SW 1271 (cell line): ENCODE measurements around the gene GOT1.

Source experiments
- DNase-seq, 2 experiments: peaks; one replicate each; lab custom pipeline; 2025; lab: John Stamatoyannopoulos, UW

GOT1 gene

DNA sequence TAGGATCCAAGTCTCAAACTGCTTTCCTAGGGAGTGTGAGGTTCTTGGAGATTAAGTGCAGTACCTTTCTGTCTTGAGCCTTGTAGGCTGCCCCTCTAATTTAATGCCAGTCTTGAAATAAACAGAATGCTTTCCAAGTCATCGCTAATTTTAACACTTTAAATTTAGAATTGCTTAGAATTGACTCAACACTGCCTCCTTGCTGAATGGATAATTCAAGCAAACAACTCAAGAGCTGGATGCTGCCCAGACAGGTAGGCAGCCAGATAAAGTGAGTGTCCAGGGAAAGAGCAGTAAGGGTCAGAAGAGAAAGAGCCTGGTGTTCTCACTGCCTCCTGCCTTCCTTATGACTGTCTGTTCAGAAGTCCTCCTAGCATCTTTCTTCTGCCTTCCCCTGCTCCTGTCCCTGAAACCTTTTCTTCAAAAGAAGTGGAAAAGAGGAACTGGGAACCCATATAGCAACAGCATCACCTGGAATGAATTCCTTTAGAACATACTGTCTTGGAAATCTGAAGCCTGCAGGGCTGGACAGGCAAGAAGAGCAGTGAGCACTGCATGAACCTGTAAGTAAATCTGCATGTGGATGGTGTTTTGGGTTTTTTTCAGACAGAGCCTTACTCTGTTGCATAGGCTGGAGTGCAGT, 3.1 kb upstream of the GOT1 start:
- no peak for DNase-seq

DNA sequence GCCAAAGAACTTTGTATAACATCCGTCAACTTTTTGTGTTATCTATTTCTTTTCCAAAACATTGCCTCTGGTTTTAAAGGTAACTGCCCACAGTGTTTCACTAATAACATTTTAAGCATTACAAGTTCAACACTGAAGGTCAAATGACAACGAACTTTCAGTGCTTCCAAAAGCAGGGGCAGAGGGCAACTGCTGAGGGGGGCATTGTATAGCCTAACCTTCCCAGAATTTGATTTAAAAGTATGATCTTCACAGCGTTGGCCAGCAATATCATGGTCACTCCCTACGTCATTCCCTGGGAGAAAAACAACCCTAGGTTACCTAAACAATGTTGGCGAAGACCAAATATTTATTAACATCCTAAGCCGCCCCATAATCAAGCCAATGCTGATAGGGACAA, 2.5 kb upstream of the GOT1 start:
- DNase-seq = no peak

DNA sequence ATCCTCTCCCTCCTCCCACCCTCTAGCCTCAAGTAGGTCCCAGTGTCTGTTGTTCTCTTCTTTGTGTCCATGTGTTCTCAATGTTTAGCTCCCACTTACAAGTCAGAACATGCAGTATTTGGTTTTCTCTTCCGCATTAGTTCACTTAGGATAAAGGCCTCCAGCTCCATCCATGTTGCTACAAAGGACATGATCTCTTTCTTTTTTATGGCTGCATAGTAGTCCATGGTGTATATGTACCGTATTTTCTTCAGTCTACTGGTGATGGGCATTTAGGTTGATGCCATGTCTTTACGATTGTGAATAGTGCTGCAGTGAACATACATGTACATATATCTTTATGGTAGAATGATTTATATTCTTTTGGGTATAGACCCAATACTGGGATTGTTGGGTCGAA, 1.6 kb upstream of the GOT1 start:
- DNase-seq = no peak

DNA sequence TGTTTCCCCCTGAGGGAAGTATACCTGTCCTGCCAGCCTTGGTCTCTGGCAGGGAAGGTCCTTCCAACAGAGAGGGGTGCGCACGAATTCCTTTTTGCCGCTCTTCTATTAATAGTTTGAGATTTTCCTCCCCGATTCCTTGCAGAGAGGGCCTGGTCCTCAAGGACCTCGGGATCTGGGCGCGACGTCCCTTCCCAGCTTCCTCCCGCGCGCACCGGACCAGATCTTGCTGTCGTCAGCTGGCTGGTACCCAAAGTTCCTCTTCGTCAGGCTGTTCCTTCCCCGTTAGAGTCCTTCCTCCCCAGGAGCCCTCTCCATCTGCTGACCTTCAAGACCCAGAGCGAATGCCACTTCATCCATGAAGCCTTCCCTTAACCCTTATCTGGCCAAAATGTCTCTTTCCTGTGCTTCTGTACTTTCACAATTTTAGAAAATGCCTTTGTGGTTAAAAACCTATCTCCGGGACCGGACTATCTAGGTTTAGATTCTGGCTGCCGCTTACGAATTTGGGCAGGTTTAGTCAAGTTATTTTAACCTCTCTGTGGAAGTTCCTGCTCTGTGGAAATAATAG, 851 bp upstream of the GOT1 start:
- DNase-seq = peak in 1 of 2 experiments; percentile 8

DNA sequence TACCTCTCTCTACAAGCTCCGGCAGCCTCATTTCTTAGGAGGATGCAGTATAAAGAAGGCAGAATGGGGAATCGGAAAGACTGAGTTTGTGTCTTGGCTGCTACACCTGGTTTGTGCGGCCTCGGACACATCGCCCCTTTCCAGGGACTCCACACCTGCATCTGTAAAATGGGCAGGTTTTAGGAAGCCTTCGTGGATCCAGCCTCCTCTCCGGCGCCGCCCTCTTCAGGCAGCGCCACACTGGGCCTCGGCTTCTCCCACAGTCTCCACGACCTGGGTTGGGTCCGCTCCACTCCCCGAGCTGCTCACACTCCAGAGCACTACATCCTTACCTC, 341 bp downstream of the GOT1 start:
- no peak for DNase-seq

DNA sequence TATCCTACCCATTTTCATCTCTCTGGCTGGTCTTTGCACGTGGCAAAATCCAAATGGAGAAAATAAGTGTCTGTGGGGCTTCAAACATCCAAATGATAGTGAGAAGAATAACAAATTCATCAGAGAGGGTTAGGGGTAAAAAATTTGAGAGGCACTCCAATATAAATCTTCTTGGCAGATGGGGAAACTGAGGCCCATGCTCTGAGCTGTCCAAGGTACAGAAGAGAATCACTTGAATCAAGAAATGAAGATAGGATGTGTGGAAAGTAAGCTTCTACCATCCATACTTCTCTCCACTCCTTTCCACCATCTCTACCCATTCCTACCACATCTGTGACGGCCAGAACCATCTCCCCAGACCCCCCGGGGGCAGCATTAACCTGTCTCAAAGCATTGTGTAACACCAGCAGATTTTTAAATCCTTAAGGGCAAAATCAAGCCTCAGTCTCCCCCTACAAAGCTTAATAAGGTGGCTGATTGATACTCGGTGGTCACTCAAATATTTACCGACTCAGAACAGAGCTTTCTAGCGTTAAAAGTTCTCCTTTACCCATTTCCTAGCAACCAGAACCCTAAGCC, 818 bp downstream of the GOT1 start:
- DNase-seq = no peak

DNA sequence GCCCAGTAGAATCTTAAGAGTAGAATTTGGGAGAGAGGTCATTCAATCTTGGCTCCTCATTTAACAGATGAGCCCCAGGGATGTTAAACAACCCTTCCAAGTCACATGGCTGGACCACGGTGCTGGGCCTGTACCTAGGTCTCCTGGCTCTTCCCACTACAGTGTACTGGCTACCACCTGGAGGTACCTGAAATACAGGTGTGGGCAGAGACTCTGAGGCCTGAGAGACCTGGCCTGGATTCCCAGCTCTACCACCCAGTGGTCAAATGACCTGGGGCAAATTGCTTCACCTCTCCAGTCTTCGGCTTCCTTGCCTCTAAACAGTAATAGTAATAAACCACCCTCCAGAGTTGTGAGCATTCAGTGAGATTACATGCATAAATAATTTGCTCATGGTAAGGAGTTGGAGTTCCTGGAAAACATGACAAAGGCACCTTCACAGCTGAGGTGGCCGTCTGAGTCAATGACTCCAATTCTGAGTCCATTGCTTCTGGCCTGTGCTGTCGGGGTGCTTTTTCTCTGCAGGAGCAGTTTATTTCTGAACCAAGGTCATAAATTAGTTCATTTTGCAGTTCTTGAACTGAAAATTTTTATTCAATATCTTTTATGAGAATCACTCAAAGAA, 2.7 kb downstream of the GOT1 start:
- no peak for DNase-seq

DNA sequence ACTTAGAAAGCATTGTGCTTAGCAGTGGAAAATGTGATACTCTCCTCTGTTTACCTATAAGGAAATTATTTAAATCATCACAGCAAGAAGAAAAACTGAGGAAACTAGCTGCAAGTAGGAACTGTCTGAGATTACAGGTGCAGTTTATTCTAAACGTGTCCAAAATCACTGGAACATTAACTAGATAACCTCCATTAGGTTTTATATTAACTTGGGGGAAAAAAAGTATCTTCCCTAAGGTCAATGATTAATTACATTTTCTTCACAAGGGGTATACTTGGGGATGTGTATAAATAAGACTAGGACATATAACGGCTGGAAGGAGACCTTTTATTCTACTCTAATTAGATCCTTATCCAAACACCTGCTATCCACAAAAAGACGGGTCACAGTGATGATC, 3.7 kb downstream of the GOT1 start:
- DNase-seq = no peak

DNA sequence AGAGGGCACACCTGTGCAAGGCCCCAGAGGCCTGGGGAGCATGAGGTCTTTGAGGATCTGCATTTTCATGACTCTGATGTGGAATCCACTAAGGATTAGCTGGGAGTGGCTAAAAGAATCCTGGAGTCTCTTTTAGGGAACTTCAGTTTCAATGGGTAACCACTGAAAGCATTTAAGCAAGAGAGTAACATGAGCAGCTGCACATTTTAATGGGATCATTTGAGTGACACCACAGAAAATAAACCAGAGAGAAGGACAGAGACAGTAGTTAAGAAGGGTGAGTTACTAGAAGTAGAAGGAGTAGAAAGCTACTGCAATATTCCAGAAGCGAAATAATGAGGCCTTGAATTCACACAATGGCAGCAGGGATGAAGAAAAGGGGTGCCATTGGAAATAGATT, 5.2 kb downstream of the GOT1 start:
- no peak for DNase-seq

DNA sequence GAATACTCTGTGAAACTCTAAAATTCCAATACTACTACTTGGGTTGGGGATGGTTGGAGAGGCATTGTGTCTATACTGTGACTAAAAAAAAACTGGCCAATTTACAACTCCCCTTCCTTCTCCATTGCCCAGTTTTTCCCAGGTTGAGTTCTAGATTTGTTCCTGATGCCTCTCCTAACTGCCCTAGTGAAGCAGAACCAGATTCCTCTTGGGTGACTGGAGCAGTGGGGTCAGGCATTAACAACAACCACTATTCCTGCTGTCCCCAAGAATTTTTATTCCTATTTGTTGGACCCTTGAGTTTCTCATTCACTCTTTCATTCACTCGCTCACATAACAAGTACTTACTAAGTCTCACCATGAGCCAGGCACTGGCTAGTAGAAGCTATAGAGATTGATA, 5.8 kb downstream of the GOT1 start:
- no peak for DNase-seq

DNA sequence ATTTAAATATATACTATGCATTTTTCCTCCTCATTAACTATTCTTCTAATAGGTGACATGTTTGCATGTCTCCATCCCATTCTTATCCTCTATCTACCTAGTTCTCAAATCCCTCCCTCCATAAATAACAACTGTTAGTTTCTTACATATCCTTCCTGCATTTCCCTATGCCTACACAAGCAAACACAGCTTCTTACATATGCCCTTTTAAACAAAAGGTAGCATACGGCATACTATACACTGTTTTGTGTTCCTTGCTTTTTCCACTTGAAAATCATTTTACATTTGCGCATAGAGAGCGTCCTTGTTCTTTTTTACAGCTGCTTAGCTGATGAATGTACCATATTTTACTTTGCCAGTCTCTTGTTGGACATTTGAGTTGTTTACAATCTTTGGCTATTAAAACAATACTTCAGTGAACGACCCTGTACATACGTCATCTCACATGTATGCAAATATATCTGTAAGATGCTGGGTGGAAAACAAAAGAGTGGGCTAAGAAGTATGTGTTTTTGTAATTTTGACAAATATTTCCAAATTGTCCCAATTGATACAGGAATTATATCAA, 7.8 kb downstream of the GOT1 start:
- no peak for DNase-seq

DNA sequence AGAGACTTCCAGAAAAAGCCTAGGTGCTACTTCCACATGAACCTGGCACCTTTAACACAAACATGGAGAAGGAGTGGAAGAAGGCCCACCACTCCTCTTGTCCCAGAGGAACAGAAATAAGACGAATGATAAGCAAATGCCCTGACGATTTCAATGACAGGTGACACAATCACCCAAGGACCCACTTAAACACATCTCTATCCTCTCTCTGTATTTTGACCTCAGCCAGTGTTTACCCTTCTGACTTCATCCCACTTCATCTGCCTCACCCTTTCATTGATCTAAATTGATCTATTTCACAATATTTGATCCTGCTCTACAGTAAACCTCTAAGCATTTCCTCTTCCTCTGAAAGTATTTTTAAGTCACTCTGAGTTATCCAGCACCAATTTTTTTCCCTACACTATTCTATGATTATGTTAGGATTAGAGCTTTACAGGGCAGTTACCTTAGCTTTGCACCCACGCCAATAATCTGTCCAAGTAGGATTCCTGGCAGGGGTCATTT, 9.1 kb downstream of the GOT1 start:
- no peak for DNase-seq

DNA sequence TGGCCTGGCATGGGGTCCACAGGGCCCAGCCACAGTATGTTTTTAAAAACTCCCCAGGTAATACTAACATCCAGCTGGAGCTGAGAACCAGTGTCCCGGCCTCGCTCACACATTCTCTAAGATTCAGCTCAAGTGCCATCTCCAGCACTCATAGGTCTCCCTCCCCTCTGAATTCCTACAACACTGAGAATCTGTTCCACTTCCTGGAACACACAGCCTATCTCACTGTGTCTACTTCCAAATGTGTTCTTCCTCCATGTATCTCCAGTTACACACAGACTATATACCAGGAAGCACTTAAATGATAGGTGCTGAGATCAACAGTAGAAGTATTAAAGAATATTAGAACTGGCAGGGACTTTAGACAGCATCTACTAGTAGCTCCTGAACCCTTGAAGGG, 10.7 kb downstream of the GOT1 start:
- no peak for DNase-seq

DNA sequence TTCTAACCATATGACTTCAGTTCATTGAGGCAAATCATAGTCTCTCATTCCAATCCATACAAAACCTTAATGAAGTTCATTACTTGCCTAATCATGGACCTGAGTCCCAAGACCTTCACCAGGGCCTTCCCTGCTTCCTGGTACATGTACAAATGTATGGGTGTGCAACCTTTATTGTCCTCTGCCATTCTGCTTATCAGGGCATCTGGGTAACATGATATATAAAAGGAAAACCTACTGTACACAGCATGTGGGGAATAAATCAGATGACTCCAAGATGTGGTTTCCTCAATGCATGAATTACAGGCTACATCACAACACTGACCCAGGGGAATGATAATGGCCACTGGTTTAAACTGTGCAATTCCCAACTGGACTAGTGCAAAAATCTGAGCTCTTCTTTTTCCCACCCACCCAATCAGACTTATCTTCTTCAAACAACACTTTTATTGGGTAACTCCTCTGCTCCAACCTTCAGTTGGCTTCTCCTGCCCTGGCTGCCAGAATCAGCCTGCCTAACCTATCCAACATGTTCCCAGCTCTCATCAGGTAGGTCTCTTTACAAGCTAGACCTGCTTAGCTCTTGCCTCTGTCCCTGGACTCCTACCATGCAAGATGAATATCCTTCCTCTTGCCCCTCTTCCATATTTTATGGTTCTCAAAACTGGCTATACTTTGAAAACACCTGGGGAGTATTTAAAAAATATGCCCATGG, 11.4 kb downstream of the GOT1 start:
- DNase-seq = no peak

DNA sequence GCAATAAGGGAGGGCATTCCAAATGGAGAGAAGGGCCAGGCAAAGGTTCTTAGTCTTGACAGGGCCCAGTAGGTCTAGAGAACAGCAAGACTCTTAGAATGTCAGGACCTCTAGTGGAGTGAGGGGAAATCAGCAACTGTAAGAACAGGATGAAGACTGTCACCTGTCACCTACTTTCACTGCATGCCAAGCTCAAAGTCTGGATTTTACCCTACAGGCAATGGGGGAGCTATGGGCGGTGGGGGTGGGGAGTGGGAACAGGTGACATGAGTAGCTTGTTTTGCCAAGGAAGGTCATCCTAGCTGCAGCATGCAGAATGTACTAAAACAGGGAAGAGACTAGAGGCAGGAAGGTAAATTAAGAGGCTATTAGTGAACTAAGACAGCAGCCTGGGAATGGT, 18.3 kb downstream of the GOT1 start:
- DNase-seq = no peak

DNA sequence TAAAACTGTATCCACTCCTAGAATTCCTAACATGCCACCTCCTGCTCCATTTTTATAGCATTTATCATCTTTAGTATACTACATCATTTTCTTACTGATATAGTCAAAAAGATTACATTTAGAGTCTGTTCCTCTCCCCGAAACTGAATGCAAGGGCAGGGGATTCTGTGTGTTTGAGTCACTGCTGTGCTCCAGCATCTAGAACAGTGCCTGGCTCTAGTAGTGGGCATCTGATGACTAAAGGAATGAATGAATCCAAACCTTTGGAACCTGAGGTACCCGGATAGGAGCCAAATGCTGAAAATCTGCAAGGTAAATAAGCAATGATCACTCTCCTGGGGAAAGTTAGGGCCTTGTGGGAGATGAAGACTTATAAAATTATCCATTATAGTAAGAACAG, 18.9 kb downstream of the GOT1 start:
- DNase-seq = no peak

DNA sequence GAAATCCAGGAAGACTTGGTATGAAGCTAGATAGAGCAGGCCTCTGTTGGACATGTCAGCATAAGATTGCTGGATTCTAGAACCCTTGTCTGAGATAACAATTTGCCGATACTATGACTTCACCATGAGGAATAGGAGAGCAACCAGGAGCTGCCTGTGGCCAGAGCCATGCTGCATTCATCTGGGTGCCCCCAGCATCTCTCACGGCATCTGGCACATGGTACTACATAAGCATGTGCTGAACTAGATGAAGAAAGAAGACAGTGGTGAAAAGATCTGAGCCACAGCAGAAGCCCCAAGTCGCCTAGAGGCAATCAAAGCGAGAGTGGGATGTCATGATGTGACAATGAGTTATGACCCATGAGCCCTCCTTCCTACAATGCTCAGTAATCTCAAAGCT, 19.5 kb downstream of the GOT1 start:
- DNase-seq = no peak

DNA sequence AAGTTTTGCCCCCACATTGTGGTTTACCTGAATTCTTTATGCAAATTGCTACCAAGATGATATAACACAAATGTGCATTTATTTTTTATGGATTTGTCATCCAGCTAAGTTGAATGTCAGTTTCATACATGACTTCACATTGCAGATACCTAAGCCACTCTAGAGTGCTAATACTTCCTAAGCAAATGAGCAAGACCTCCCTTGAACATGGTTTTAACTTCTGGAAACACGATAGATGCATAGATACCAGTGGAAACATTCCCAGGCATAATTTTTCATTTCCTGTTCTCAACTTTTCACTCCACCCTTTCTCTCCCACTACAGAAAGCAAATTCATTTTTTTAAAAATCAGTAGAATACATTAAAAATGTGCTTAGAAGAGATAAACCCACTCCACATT, 20.3 kb downstream of the GOT1 start:
- DNase-seq = no peak

DNA sequence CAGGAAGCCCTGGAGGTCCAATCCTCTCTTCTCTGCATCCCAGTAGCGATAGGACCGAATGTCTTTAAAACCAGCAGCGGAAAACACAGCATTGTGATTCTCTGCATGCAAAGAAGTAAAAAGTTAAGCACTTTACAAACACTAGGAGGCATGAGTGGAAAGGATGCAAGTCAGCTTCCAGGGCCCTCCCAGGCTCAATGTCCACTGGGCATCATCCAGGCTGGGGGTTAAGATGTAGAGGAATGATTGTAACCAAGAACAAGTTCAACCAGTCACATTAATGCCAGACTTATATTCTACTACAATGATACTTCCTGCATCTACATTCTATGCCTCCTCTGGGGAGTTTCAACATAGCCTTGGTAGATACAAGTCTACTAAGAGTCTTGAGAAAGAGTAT, 24.3 kb downstream of the GOT1 start:
- no peak for DNase-seq

DNA sequence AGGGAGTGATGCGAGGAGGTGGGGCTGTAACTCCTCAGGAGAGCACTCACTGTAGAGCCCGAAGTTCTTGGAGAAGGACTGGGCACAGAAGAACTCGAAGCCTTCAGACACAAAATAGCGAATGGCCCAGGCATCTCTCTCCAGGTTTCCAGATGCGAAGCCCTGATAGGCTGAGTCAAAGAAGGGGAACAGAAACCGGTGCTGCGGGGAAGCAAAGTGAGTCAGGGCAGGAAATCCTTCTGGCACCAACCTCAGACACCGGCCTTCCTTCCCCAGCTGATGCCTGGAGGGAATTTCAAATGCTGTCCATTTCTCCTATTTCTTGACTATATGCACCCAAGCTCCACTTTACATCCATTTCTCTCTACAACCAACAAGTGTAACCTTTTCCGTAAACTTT, 26.8 kb downstream of the GOT1 start:
- no peak for DNase-seq

DNA sequence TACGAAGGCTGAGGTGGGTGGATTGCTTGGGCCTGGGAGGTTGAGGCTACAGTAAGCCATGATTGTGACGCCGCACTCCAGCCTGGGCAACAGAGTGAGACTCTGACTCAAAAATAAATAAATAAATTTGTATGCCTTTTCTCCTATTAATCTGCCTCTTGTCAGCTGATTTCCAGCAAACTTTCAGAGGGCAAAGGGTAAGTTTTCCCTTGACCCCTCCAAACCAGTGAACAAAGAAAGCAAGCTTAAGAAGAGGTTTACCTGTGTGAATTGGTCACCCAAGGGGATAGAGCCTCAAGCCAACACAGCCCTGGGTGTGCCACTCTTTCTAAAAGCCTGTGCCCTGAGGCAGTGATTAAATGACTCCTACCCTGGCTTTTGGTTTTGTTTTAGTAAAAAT, 30.8 kb downstream of the GOT1 start:
- no peak for DNase-seq

DNA sequence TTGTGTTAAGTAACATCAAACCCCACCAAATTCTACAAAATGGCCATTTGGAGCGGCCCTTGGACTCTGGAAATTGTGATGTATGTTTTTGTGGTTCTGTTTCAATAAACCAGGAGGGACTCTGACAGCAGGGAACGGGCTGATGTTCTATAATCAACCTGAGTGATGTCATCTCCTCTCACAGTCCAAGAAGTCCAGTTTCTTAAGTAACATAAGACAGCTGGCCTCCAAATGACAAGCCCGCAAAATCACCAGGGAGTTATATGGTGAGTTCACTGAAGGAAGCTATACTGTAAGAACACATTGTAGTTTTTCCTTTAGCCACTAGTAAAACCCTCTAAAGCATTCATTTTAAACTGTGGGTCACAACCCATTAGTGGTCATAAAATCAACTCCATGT, 34.0 kb downstream of the GOT1 start:
- DNase-seq = no peak
